WERI-Rb-1 (cell line): ENCODE data around the gene MAP7D3.

ENCODE experiments used
- DNase-seq: peaks from one replicate; pipeline ENCODE4 v3.0.0-alpha.2; 2020
- H3K27ac ChIP-seq: fragments of 250-450 bp; sonication (Bioruptor Pico); 2 replicates; pipeline ENCODE4 v1.5.1; 2020; ENCODE audit warnings: mild to moderate bottlenecking, moderate library complexity
- H3K27me3 ChIP-seq: fragments of 250-450 bp; sonication (Bioruptor Pico); 2 replicates; pipeline ENCODE4 v1.5.1; 2021; ENCODE audit warnings: mild to moderate bottlenecking, low read depth, moderate library complexity; ENCODE audit not compliant: insufficient read depth, severe bottlenecking
- H3K36me3 ChIP-seq: fragments of 250-450 bp; sonication (Bioruptor Pico); 2 replicates; pipeline ENCODE4 v1.5.1; 2020; ENCODE audit warnings: mild to moderate bottlenecking, moderate library complexity
- H3K4me3 ChIP-seq: 2 replicates; pipeline ENCODE4 v1.5.1; 2011; ENCODE audit warnings: low read depth, mild to moderate bottlenecking, control low read depth, low read length
- H3K9me3 ChIP-seq: fragments of 250-450 bp; sonication (Bioruptor Pico); 2 replicates; pipeline ENCODE4 v1.5.1; 2021; ENCODE audit warnings: mild to moderate bottlenecking, moderate library complexity; ENCODE audit not compliant: severe bottlenecking
- TF ChIP-seq, protein P1 (sequence below): IDR thresholded peaks from 2 replicates; pipeline ENCODE4 v1.5.1; 2011; ENCODE audit warnings: low read depth, mild to moderate bottlenecking, control low read depth, inconsistent platforms, low read length

The MAP7D3 gene

GRCh38 chrX:136183917-136184316 lies 67.3 kb downstream of the MAP7D3 start:
- peaks cover 4% of the 10 kb centered on the region for H3K27me3 ChIP-seq
- H3K36me3 ChIP-seq, result no peaks in the 10 kb centered on the region
- H3K4me3 ChIP-seq, result no peak overlapping the region
- TF ChIP-seq, protein P1, sequence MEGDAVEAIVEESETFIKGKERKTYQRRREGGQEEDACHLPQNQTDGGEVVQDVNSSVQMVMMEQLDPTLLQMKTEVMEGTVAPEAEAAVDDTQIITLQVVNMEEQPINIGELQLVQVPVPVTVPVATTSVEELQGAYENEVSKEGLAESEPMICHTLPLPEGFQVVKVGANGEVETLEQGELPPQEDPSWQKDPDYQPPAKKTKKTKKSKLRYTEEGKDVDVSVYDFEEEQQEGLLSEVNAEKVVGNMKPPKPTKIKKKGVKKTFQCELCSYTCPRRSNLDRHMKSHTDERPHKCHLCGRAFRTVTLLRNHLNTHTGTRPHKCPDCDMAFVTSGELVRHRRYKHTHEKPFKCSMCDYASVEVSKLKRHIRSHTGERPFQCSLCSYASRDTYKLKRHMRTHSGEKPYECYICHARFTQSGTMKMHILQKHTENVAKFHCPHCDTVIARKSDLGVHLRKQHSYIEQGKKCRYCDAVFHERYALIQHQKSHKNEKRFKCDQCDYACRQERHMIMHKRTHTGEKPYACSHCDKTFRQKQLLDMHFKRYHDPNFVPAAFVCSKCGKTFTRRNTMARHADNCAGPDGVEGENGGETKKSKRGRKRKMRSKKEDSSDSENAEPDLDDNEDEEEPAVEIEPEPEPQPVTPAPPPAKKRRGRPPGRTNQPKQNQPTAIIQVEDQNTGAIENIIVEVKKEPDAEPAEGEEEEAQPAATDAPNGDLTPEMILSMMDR, result no peak
- no peaks in the 10 kb centered on the region for H3K9me3 ChIP-seq
- no peak for DNase-seq
- H3K27ac ChIP-seq, result no peak overlapping the region

DNA sequence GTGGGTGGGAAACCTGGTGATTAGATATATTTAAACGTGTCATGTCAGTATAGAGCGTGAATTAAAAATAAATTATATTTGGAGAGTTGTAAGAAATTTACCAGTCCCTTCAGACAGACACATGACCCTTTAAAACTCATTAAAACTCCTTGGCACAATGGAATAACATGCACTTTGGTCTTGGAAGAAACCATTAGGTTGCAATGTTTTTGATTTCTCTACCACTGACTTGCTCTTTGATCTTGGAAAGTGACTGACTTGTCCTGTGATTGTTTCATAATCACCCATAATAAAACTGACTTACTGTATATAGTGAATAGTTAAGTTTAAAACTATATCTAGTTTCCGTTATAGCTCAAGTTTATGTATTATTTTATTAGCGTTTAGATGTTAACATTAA lies 68.0 kb downstream of the MAP7D3 start:
- Histone ChIP-seq H3K36me3 (no peaks in the 10 kb centered on the region), H3K9me3 (no peaks in the 10 kb centered on the region), H3K27me3 (peaks cover 5% of the 10 kb centered on the region), H3K4me3 (no peak overlapping the region), H3K27ac (no peak overlapping the region)
- TF ChIP-seq, protein P1, result no peak
- DNase-seq, result no peak

- no peaks in the 10 kb centered on the region for H3K9me3 ChIP-seq
- H3K36me3 ChIP-seq, result no peaks in the 10 kb centered on the region
- TF ChIP-seq, protein P1, result no peak
- H3K27ac ChIP-seq, result no peak overlapping the region
- peaks cover 5% of the 10 kb centered on the region for H3K27me3 ChIP-seq
- no peak for DNase-seq
- no peak overlapping the region for H3K4me3 ChIP-seq
These were observed 68.8 kb downstream of the MAP7D3 start for GRCh38 chrX:136182414-136182813.

GRCh38 chrX:136179133-136179532 lies 72.1 kb downstream of the MAP7D3 start:
- no peak for DNase-seq

GRCh38 chrX:136176399-136176825 lies 74.8 kb downstream of the MAP7D3 start:
- no peak for DNase-seq
- Histone ChIP-seq H3K36me3 (no peaks in the 10 kb centered on the region), H3K27ac (no peak overlapping the region), H3K4me3 (no peak overlapping the region), H3K9me3 (no peaks in the 10 kb centered on the region), H3K27me3 (peaks cover 5% of the 10 kb centered on the region)
- TF ChIP-seq, protein P1, result no peak

More at GRCh38 chrX:136179133-136179532, 72.1 kb downstream of the MAP7D3 start:
- H3K27me3 ChIP-seq, result peaks cover 5% of the 10 kb centered on the region
- TF ChIP-seq, protein P1, result no peak
- H3K27ac ChIP-seq, result no peak overlapping the region
- no peaks in the 10 kb centered on the region for H3K36me3 ChIP-seq
- no peaks in the 10 kb centered on the region for H3K9me3 ChIP-seq
- no peak overlapping the region for H3K4me3 ChIP-seq

DNA sequence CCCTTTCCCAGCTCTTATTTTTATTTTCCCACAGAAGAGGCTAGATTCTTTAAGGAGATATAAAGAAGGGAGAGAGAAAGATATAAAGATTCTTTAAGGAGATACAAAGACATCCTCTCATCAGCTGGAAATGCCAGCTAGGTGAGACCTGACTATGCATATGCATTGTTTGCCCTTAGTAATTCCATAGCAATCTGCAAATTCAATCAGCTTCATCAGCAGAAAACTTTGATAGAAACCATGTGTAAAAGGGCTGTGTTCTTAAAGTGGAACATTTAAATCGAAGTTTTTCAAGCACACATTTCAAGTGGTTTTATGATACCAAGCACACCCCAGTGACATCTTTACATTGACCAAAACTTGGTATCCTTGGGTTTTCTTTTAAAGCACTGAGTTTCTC lies 79.8 kb downstream of the MAP7D3 start:
- no peak overlapping the region for H3K27ac ChIP-seq
- no peak for DNase-seq
- no peaks in the 10 kb centered on the region for H3K9me3 ChIP-seq
- H3K4me3 ChIP-seq, result no peak overlapping the region
- TF ChIP-seq, protein P1, result no peak
- H3K27me3 ChIP-seq, result peaks cover 6% of the 10 kb centered on the region
- H3K36me3 ChIP-seq, result no peaks in the 10 kb centered on the region
